GM19035 (cell line): ENCODE data around the gene ELF5.

Experiments
- ATAC-seq: cut with Tn5 transposase; IDR thresholded peaks from one replicate; pipeline ENCODE4 v1.9.1; 2021; ENCODE audit not compliant: unreplicated experiment

The ELF5 gene

GRCh38 chr11:34458525-34458924 is 55.1 kb downstream of the ELF5 start:
- ATAC-seq = no peak

DNA sequence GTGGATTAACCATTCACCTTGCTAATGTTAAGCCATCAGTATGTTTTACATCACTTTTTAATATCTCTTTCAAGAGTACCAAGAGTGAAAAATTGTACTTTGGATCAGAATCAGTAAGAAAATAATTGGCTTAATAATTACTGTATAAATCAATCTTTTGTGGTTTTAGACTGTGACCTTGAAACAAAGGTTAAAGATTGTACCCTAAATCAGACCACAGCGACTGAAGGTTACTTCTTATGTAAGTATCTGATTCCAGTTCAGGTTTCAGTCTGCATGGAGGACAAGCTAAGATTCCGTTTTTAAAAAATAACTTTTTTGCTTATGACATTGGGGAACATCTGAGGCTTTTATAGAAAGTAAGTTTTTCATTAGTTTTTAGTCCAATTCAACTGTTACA is 56.0 kb downstream of the ELF5 start:
- ATAC-seq = no peak

DNA sequence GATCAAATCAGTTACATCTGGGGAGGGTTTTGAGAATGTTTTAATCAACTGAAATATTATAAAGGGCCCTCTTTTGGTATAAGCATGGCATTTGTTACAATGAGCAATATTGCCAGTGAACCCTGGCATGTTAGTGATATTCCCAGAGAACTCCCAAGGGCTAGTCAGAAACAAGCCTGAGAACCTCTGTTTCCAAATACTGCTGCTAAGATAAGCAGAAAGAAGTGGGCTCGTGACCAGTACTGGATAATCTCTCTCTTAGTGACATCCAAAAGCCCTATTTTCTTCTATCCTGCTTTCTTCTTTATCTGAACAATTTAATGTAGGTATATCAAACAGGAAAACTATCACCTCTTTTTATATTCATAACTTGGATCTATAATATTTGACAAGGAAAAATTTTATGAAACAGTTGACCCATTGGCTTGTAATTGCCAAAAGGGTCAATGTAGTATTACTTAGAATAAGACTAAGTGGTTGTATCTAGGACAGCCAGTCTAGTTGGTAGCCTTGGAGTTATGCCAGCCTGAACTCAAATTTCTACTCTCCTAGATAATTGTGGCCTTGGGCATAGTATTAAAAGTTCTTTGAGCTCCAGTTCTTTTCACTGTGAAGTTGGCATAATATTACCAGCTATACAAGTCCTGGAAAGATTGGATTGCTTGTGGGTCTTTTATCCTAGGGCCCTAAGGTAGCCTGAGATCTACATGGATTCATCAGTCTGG is 59.1 kb downstream of the ELF5 start:
- no peak for ATAC-seq

GRCh38 chr11:34451053-34451452 is 62.5 kb downstream of the ELF5 start:
- ATAC-seq = no peak

DNA sequence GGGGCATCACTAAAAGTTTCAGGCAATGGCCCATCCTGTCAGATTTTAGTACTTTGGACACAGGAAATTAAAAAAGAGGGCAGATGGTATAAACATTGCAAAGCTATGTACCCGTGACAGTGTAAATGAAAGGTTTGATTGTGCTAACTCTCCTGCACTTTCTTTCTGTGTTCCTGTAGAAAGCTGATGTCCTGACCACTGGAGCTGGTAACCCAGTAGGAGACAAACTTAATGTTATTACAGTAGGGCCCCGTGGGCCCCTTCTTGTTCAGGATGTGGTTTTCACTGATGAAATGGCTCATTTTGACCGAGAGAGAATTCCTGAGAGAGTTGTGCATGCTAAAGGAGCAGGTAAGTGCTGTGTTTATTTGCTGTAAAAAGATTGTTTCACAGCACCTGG is 64.6 kb downstream of the ELF5 start:
- no peak for ATAC-seq

GRCh38 chr11:34448223-34448994 is 65.2 kb downstream of the ELF5 start:
- ATAC-seq = no peak

- ATAC-seq = no peak
Observed at GRCh38 chr11:34447044-34447443, 66.5 kb downstream of the ELF5 start.

- no peak for ATAC-seq
Observed at GRCh38 chr11:34446386-34446785, 67.2 kb downstream of the ELF5 start.

- ATAC-seq = no peak
Observed at GRCh38 chr11:34445956-34446355, 67.6 kb downstream of the ELF5 start.

DNA sequence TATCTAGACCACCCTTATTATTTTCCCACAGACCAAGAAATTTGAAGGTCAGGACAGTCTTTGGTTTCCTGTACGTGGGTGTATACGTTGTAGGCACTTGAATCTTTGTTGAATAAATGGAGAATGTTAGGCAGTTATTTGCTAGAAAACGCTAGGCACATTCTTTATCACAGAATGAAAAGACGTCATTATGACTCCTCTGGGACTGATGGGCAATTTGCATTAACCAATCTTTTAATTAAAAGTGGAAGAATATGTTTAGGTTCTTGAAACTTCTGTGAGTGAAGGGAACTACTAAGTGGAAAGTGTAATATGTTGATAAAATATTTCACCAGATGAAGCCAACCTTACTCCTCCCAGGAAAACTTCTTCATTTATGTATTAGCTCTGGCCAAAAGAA is 69.2 kb downstream of the ELF5 start:
- no peak for ATAC-seq

DNA sequence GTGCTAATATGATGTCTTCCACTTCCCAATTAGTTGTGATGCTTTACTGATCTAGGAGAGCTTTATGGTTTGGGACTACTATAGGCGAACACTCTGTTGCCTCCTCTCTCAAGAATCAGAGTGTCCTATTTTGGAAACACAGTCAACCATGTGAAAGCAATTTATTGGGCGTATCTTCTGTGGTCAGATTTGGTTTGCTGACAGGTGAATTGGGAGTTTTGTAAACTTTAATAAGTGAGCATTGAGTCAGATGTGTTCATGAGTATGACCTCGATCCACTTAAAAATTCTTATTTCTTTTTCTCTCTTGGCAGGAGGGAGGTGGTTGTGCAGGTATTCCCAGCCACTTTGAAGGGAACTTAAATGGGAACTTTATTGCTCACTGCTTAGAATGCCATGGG is 70.5 kb downstream of the ELF5 start:
- ATAC-seq = no peak

DNA sequence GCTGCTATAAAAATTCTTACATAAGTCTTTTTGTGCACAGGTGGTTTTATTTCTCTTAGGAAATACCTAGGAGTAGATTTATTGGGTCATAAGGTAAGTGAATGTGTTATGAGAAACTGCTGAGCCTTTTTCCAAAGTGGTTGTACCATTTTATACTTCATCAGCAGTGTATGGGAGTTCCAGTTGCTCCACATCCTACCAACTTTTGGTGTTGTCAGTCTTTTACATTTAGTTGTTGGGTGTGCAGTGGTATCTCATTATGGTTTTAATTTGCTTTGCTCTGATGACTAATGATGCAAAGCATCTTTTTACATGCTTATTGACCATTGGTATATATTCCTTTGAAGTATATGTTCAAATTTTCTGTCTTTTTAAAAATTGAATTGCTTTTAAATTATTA is 71.8 kb downstream of the ELF5 start:
- no peak for ATAC-seq

- no peak for ATAC-seq
Observed at GRCh38 chr11:34439610-34440198, 73.9 kb downstream of the ELF5 start.

GRCh38 chr11:34438529-34439507 is 74.8 kb downstream of the ELF5 start, which contains the start of gene CAT:
CAT (plus strand) TSS chr11:34438934; CDS start chr11:34439014, 80 bp downstream.
- peak; percentile 98 for ATAC-seq

GRCh38 chr11:34437224-34438125 is 76.1 kb downstream of the ELF5 start:
- ATAC-seq = no peak

- no peak for ATAC-seq
Observed at GRCh38 chr11:34433899-34434298, 79.7 kb downstream of the ELF5 start.

GRCh38 chr11:34432822-34433221 is 80.8 kb downstream of the ELF5 start:
- ATAC-seq = no peak

DNA sequence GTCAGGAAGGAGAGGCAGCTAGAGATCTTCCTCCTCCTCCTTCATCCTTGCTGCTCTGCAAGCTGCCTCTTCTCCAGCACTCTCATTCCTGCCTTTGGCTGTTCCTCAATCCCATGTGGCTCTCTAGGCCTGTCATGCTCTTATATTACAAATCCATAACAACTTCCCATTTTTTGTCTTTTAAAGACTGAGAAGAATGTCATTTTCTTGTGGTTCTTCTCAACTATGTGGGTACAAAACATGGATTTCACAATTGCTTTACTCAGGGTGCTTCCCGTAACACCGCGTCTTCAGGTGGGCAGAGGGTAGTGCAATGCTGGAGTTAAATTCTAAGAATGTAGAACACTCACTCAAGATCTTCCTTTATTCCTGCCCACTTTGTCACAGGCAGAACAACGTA is 81.6 kb downstream of the ELF5 start:
- no peak for ATAC-seq
